SK-N-SH (cell line): ENCODE measurements around the gene LGR6. TPM values are rescaled to one million over a fixed set of nuclear protein-coding genes. Genes with fewer than 3 reads are reported as not detected.

Experiments used
- CTCF ChIA-PET: fragments of 300-600, 350-600 bp; formaldehyde crosslinking; extraction: SDS; loops from one replicate; lab custom pipeline; 2021; lab: Yijun Ruan, JAX
- POLR2A ChIA-PET: fragments of 350-600 bp; sonication (Branson Sonifier 250); formaldehyde crosslinking; extraction: SDS; loops from one replicate; lab custom pipeline; 2020; ENCODE audit warnings: antibody characterized with exemption, inconsistent platforms; lab: Yijun Ruan, JAX
- DNase-seq: peaks from one replicate; pipeline ENCODE4 v3.0.0; 2012
- H2AFZ ChIP-seq: fragments of 200-600 bp; sonication (generic); 2 replicates; pipeline ENCODE4 v1.8.1; 2016; ENCODE audit warnings: antibody characterized with exemption, mild to moderate bottlenecking, low read depth
- H3F3A ChIP-seq: fragments of 200-600 bp; sonication (generic); replicated peaks from 2 replicates; pipeline ENCODE3; 2016; ENCODE audit warnings: antibody characterized with exemption, mild to moderate bottlenecking; ENCODE audit not compliant: insufficient read depth
- H3K27ac ChIP-seq, 2 experiments: fragments of 200-500 bp in 1 of 2; fragments of 200-600 bp in 1 of 2; sonication (Bioruptor generic) in 1 of 2; sonication (generic), shearing (Covaris generic) in 1 of 2; 2 replicates each; pipeline versions ENCODE4 v1.5.1 to v1.6.1; 2014 to 2016; ENCODE audit warnings: low read depth in 2 of 2, inconsistent platforms in 1 of 2, low read length in 1 of 2, mild to moderate bottlenecking in 1 of 2, mixed read lengths in 1 of 2
- H3K27me3 ChIP-seq: fragments of 200-600 bp; sonication (generic), shearing (Covaris generic); 2 replicates; pipeline ENCODE4 v1.6.1; 2016; ENCODE audit warnings: mixed run types; ENCODE audit not compliant: insufficient read depth
- H3K36me3 ChIP-seq, 2 experiments: fragments of 200-500 bp in 1 of 2; fragments of 200-600 bp in 1 of 2; sonication (Bioruptor generic) in 1 of 2; sonication (generic) in 1 of 2; replicated peaks in 1 of 2; 2 replicates each; pipeline versions ENCODE3 to v1.5.1; 2014 to 2016; ENCODE audit warnings: low read length in 1 of 2, mild to moderate bottlenecking in 1 of 2; ENCODE audit not compliant: insufficient read depth in 2 of 2, control insufficient read depth in 1 of 2
- H3K4me1 ChIP-seq, 2 experiments: fragments of 200-500 bp in 1 of 2; fragments of 200-600 bp in 1 of 2; sonication (Bioruptor generic) in 1 of 2; sonication (generic), shearing (Covaris generic) in 1 of 2; 2 replicates each; pipeline versions ENCODE4 v1.5.1 to v1.6.1; 2014 to 2016; ENCODE audit warnings: low read depth in 1 of 2, low read length in 1 of 2, mixed run types in 1 of 2; ENCODE audit not compliant: insufficient read depth in 2 of 2, control insufficient read depth in 1 of 2
- H3K4me2 ChIP-seq: fragments of 200-600 bp; sonication (generic), shearing (Covaris generic); 2 replicates; pipeline ENCODE4 v1.6.1; 2017; ENCODE audit warnings: mixed run types
- H3K4me3 ChIP-seq, 2 experiments: fragments of 200-500 bp in 1 of 2; fragments of 200-600 bp in 1 of 2; sonication (Bioruptor generic) in 1 of 2; sonication (generic), shearing (Covaris generic) in 1 of 2; 2 replicates each; pipeline versions ENCODE4 v1.5.1 to v1.8.1; 2014 to 2016; ENCODE audit warnings: low read depth in 2 of 2, inconsistent platforms in 1 of 2, low read length in 1 of 2, mild to moderate bottlenecking in 1 of 2, mixed read lengths in 1 of 2, moderate library complexity in 1 of 2
- H3K79me2 ChIP-seq: fragments of 200-600 bp; sonication (generic); 2 replicates; pipeline ENCODE4 v1.8.1; 2017; ENCODE audit warnings: mild to moderate bottlenecking; ENCODE audit not compliant: insufficient read depth
- H3K9ac ChIP-seq: fragments of 200-600 bp; sonication (generic); 2 replicates; pipeline ENCODE4 v1.6.1; 2017; ENCODE audit warnings: mixed run types
- H3K9me2 ChIP-seq: fragments of 200-600 bp; sonication (generic); 2 replicates; pipeline ENCODE4 v1.6.1; 2017; ENCODE audit warnings: mixed run types
- H3K9me3 ChIP-seq: fragments of 200-600 bp; sonication (generic); 2 replicates; pipeline ENCODE4 v1.6.1; 2017; ENCODE audit warnings: mixed run types, mild to moderate bottlenecking, moderate library complexity
- H4K20me1 ChIP-seq: fragments of 200-600 bp; sonication (generic); 2 replicates; pipeline ENCODE4 v1.6.1; 2017; ENCODE audit warnings: mild to moderate bottlenecking, mixed run types; ENCODE audit not compliant: insufficient read depth
- FOSL2 ChIP-seq: IDR thresholded peaks from 2 replicates; pipeline ENCODE4 v1.4.0; 2012; ENCODE audit warnings: low read depth, mild to moderate bottlenecking, moderate library complexity, borderline replicate concordance
- GABPA ChIP-seq: IDR thresholded peaks from 2 replicates; pipeline ENCODE4 v1.4.0; 2012; ENCODE audit warnings: low read depth, mild to moderate bottlenecking
- GATA2 ChIP-seq: sonication (generic); formaldehyde crosslinking; IDR thresholded peaks from 2 replicates; pipeline ENCODE4 v1.5.0; 2020; ENCODE audit warnings: mild to moderate bottlenecking, missing genetic modification reagents
- MAX ChIP-seq: IDR thresholded peaks from 2 replicates; pipeline ENCODE4 v1.4.0; 2012; ENCODE audit warnings: low read depth
- MXI1 ChIP-seq: IDR thresholded peaks from 2 replicates; pipeline ENCODE4 v1.6.1; 2012; ENCODE audit warnings: mild to moderate bottlenecking, low read depth, low read length, improper control_type of control experiment
- NFIC ChIP-seq: IDR thresholded peaks from 2 replicates; pipeline ENCODE4 v1.4.0; 2012; ENCODE audit warnings: borderline replicate concordance
- RAD21 ChIP-seq: IDR thresholded peaks from 2 replicates; pipeline ENCODE4 v1.6.1; 2012; ENCODE audit warnings: mild to moderate bottlenecking, low read length
- RXRA ChIP-seq: IDR thresholded peaks from 2 replicates; pipeline ENCODE4 v1.4.0; 2012; ENCODE audit warnings: low read depth, mild to moderate bottlenecking, borderline replicate concordance
- SIN3A ChIP-seq: IDR thresholded peaks from 2 replicates; pipeline ENCODE4 v1.6.1; 2012; ENCODE audit warnings: low read depth, mild to moderate bottlenecking, low read length, moderate library complexity, borderline replicate concordance
- YY1 ChIP-seq: IDR thresholded peaks from 2 replicates; pipeline ENCODE4 v1.4.0; 2012; ENCODE audit warnings: low read depth, mild to moderate bottlenecking
- WGBS: methylation state at CpG from one replicate; pipeline ENCODE4 v1.1.6; 2017; ENCODE audit warnings: low lambda C conversion rate; 5-methylcytosine and 5-hydroxymethylcytosine counted together
- polyA plus RNA-seq, 3 experiments: library from polyadenylated mRNA; depleted of rRNA; stranded (reverse); fragments of >200 nt; gene quantifications; 2 replicates each; pipeline ENCODE4 v1.2.3, GENCODE V29; 2012
- TF ChIP-seq, protein P1 (sequence below): IDR thresholded peaks from 2 replicates; pipeline ENCODE4 v1.6.1; 2012; ENCODE audit warnings: mild to moderate bottlenecking, low read depth, low read length, moderate library complexity
- TF ChIP-seq, protein P2 (sequence below): IDR thresholded peaks from 2 replicates; pipeline ENCODE4; 2012
- TF ChIP-seq, protein P3 (sequence below): fragments of 200-600 bp; sonication (generic); IDR thresholded peaks from 2 replicates; pipeline ENCODE4 v1.6.1; 2017; ENCODE audit warnings: antibody characterized with exemption, mild to moderate bottlenecking, moderate library complexity
- TF ChIP-seq, protein P4 (sequence below): fragments of 150-350 bp; IDR thresholded peaks from 2 replicates; pipeline ENCODE4 v1.6.1; 2016; ENCODE audit warnings: mild to moderate bottlenecking, low read depth, low read length
- TF ChIP-seq, protein P5 (sequence below): IDR thresholded peaks from 2 replicates; pipeline ENCODE4 v1.4.0; 2012; ENCODE audit warnings: low read depth, borderline replicate concordance

LGR6 gene
- polyA plus RNA-seq, 1 of the 3 experiments (the other 2 are of a cell fraction), result 0.03 TPM

DNA sequence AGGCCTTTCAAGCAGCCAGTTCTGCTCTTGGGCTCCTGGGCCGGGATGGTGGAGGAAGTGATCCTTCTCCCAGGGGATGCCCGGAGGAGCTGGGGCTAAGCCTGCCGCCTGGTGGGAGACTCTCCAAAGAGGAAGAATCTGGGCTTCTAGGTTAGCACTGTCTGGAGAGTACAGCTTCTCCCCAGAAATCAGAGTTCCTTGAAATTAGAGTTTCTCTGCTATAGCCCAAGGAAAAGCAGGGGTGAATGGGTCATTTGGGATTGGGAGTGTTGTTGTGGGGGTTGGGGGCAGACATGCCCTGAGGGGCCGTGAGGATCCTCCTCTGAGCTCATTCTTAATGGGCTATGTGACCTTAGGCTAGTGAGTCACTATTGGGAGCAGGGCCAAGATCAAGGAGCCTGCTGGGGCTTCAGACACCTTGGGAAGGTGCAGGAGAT, 6.5 kb downstream of the LGR6 start (continued):
- TF ChIP-seq, protein P1, sequence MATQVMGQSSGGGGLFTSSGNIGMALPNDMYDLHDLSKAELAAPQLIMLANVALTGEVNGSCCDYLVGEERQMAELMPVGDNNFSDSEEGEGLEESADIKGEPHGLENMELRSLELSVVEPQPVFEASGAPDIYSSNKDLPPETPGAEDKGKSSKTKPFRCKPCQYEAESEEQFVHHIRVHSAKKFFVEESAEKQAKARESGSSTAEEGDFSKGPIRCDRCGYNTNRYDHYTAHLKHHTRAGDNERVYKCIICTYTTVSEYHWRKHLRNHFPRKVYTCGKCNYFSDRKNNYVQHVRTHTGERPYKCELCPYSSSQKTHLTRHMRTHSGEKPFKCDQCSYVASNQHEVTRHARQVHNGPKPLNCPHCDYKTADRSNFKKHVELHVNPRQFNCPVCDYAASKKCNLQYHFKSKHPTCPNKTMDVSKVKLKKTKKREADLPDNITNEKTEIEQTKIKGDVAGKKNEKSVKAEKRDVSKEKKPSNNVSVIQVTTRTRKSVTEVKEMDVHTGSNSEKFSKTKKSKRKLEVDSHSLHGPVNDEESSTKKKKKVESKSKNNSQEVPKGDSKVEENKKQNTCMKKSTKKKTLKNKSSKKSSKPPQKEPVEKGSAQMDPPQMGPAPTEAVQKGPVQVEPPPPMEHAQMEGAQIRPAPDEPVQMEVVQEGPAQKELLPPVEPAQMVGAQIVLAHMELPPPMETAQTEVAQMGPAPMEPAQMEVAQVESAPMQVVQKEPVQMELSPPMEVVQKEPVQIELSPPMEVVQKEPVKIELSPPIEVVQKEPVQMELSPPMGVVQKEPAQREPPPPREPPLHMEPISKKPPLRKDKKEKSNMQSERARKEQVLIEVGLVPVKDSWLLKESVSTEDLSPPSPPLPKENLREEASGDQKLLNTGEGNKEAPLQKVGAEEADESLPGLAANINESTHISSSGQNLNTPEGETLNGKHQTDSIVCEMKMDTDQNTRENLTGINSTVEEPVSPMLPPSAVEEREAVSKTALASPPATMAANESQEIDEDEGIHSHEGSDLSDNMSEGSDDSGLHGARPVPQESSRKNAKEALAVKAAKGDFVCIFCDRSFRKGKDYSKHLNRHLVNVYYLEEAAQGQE, result no peak
- TF ChIP-seq FOSL2 (no peak), MAX (no peak), MXI1 (no peak), GABPA (no peak), RAD21 (no peak), RXRA (no peak), NFIC (no peak)
- TF ChIP-seq, protein P2, sequence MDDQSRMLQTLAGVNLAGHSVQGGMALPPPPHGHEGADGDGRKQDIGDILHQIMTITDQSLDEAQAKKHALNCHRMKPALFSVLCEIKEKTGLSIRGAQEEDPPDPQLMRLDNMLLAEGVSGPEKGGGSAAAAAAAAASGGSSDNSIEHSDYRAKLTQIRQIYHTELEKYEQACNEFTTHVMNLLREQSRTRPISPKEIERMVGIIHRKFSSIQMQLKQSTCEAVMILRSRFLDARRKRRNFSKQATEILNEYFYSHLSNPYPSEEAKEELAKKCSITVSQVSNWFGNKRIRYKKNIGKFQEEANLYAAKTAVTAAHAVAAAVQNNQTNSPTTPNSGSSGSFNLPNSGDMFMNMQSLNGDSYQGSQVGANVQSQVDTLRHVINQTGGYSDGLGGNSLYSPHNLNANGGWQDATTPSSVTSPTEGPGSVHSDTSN, result no peak
- TF ChIP-seq, protein P3, sequence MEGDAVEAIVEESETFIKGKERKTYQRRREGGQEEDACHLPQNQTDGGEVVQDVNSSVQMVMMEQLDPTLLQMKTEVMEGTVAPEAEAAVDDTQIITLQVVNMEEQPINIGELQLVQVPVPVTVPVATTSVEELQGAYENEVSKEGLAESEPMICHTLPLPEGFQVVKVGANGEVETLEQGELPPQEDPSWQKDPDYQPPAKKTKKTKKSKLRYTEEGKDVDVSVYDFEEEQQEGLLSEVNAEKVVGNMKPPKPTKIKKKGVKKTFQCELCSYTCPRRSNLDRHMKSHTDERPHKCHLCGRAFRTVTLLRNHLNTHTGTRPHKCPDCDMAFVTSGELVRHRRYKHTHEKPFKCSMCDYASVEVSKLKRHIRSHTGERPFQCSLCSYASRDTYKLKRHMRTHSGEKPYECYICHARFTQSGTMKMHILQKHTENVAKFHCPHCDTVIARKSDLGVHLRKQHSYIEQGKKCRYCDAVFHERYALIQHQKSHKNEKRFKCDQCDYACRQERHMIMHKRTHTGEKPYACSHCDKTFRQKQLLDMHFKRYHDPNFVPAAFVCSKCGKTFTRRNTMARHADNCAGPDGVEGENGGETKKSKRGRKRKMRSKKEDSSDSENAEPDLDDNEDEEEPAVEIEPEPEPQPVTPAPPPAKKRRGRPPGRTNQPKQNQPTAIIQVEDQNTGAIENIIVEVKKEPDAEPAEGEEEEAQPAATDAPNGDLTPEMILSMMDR, result no peak
- TF ChIP-seq, protein P4, sequence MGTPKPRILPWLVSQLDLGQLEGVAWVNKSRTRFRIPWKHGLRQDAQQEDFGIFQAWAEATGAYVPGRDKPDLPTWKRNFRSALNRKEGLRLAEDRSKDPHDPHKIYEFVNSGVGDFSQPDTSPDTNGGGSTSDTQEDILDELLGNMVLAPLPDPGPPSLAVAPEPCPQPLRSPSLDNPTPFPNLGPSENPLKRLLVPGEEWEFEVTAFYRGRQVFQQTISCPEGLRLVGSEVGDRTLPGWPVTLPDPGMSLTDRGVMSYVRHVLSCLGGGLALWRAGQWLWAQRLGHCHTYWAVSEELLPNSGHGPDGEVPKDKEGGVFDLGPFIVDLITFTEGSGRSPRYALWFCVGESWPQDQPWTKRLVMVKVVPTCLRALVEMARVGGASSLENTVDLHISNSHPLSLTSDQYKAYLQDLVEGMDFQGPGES, result no peak

- WGBS, result 92% methylated on average over 6 of the region's 8 CpGs
- Histone ChIP-seq H3K79me2 (no peaks in the 10 kb centered on the region), H3K4me1 (no peaks in the 10 kb centered on the region), H3K9ac (no peak overlapping the region), H4K20me1 (no peaks in the 10 kb centered on the region), H3K27ac (no peak overlapping the region), H3K27me3 (peaks cover 5% of the 10 kb centered on the region), H3K4me2 (no peak overlapping the region), H3F3A (no peaks in the 10 kb centered on the region), H3K36me3 (no peaks in the 10 kb centered on the region), H3K4me3 (no peak overlapping the region), H3K9me3 (no peaks in the 10 kb centered on the region), H3K9me2 (no peaks in the 10 kb centered on the region), H2AFZ (no peak overlapping the region)
- ChIA-PET POLR2A (no interaction called here), CTCF (interaction anchor here (0.9 to 2.8 kb wide), 9 partner anchors 8 to 118 kb away, joined by 3 to 22 read pairs (median 4); no protein-coding TSS in a partner anchor)
- DNase-seq, result no peak
- TF ChIP-seq GATA2 (CRISPR knock-in tag), result no peak
- TF ChIP-seq, protein P2, result no peak
- TF ChIP-seq SIN3A, result no peak
- TF ChIP-seq, protein P1, result no peak
- TF ChIP-seq, protein P5, sequence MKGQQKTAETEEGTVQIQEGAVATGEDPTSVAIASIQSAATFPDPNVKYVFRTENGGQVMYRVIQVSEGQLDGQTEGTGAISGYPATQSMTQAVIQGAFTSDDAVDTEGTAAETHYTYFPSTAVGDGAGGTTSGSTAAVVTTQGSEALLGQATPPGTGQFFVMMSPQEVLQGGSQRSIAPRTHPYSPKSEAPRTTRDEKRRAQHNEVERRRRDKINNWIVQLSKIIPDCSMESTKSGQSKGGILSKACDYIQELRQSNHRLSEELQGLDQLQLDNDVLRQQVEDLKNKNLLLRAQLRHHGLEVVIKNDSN, result no peak
- no peak for TF ChIP-seq MAX
- TF ChIP-seq RAD21, result no peak
- no peak for TF ChIP-seq YY1
Observed at GRCh38 chr1:202200669-202201068, 7.1 kb downstream of the LGR6 start.
